Measurements from ENCODE around the gene FIBCD1.

Gene FIBCD1

DNA sequence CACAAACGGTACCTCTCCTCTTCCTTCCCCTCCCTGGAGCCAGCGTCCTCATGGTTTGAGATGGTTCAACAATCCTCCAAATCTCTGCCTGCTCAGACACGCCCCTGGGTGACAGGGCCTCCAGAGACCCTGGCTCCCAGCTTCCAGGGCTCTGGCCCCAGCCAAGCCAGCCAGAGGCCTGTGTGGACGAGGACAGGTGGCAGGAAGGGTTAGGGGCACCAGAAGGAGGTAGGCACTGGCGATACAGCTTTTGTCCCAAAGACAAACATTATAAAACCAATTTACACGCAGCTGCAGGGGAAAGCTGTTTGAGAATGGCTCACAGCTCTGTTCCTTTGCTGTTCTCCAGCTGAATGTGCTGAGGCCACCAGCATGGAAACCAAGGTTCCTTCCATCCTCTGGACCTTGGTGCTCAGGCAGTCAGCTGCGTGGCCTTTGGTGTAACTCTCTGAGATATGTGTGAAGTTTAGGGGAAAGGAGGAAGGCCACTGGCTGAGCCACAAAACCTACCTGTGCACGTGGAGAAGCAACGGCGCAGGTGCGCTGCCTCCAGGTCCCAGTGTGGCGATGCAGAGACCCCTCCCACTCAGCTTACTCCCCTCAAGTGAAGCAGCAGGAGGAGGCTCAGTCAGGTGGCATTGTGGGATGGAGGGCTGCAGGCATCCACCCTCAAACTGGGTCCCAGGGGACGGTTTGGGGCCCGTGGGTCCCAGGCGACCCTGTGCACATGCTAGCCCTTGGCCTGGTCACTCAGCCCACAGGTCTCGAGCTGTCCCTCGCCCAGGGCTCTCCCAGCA lies 38.1 kb downstream of the FIBCD1 start:
- TF ChIP-seq GATA3 (IDR thresholded peaks at IDR 0.05; ENCODE audit: low read depth, low read length): no peak
- TF ChIP-seq GATA2 (IDR thresholded peaks at IDR 0.05; ENCODE audit: low read depth, low read length): no peak

DNA sequence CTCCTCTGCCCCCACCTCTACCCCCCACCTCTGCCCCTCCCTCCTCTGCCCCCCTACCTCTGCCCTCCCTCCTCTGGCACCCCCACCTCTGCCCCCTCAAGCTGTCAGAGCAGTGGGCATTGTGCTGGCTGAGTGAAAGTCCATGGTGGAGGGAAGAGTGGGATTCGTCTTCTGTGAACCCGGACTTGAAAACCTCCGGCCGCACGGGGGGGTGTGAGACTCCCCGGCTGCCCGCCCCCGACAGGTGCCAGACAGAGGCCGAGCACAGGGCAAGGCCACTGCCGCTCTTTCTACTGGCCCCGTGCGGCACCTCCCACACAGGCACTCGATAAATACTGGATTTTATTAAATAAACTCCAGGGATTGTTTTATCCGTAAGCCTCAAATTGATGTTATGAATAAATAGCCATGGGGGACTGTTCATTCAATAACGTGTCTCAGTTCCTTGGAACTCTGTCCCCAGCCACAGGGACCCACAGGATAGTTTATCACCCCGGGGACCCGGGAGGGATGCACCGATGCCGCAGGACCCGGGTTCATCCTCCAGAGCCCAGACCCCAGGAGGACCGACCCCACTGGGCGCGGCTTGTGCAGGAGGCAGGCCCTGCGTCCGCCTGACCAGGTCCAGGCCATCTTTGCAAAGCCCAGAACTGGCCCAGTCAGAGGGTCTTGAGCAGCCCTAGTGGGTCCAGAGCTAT lies 39.8 kb downstream of the FIBCD1 start:
- TF ChIP-seq GATA2 (IDR thresholded peaks at IDR 0.05; ENCODE audit: low read depth, low read length): no peak
- TF ChIP-seq GATA3 (IDR thresholded peaks at IDR 0.05; ENCODE audit: low read depth, low read length): no peak

DNA sequence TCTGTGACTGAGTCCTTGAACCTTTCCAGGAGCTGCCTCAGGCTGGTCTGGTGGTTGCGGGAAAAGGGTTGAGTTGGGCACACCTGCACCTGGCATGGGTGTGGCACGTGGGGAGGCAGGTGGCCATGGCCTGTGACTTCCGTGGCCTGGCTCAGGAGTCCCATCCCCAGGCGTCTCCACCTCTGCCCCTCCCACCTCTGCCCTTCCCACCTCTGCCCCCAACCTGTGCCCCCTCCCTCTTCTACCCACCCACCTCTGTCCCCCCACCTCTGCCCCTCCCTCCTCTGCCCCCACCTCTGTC lies 40.5 kb downstream of the FIBCD1 start:
- TF ChIP-seq GATA2 (IDR thresholded peaks at IDR 0.05; ENCODE audit: low read depth, low read length) (no peak), GATA3 (IDR thresholded peaks at IDR 0.05; ENCODE audit: low read depth, low read length) (no peak)

DNA sequence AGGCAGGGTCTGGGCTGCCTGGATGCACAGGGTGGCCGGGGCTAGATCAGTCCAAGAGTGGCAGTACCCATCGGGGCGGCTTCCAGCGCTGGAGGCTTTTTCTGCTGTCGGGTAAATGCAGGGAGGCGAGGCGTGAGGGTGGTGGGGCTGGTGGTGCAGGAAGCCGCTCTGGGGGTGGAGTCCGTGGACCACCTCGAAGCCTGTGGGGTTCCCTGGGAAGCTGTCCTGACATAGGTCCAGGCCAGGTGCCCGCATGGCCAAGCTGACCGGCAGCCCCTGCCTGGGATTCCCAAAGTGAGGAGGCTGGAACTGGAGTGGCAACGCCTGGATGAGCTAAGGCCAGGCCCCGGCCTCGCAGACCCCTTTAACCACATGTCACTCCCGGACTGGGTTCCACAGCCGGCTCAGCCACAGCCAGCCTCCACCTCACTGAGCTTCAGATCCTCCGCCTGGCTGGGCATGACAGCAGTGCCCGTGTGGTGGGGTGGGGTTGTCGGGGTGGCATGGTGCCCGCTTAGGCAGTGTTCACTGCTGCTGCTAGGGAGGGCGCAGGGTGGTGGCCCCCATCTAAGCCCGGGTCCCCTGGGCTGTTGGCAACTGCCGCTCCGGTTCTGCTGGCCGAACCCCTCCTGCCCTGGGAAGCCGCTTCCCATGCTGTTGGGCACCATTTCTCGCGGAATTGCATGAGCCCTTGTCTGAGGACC lies 41.0 kb downstream of the FIBCD1 start:
- TF ChIP-seq GATA2 (IDR thresholded peaks at IDR 0.05; ENCODE audit: low read depth, low read length) (no peak), GATA3 (IDR thresholded peaks at IDR 0.05; ENCODE audit: low read depth, low read length) (no peak)

DNA sequence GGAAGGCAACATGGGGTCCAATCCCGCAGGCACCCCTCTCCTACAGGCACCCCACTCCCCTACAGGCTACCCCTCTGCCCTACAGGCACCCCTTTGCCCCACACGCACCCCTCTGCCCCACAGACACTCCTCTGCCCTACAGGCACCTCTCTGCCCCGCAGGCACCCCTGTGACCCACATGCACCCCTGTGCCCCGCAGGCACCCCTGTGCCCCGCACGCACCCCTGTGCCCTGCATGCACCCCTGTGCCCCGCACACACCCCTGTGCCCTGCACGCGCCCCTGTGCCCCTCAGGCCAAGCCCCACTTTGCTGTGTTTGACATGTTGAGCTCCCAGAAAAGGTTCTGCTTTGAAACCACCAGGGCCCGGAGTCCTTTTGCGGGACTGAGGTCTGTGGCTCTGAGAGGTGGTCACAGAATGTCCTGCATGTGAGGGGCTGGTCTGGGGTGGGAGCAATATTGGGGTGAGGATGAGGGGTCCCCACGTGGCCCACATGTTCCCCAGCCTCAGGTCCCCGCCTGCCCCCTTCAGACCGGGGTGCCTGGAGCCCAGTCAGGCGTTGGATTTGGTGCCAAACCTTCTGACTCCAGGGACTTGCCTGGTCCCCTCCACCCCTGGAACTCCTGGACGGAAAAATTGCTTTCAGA lies 41.8 kb downstream of the FIBCD1 start:
- TF ChIP-seq GATA2 (IDR thresholded peaks at IDR 0.05; ENCODE audit: low read depth, low read length) (no peak), GATA3 (IDR thresholded peaks at IDR 0.05; ENCODE audit: low read depth, low read length) (no peak)

DNA sequence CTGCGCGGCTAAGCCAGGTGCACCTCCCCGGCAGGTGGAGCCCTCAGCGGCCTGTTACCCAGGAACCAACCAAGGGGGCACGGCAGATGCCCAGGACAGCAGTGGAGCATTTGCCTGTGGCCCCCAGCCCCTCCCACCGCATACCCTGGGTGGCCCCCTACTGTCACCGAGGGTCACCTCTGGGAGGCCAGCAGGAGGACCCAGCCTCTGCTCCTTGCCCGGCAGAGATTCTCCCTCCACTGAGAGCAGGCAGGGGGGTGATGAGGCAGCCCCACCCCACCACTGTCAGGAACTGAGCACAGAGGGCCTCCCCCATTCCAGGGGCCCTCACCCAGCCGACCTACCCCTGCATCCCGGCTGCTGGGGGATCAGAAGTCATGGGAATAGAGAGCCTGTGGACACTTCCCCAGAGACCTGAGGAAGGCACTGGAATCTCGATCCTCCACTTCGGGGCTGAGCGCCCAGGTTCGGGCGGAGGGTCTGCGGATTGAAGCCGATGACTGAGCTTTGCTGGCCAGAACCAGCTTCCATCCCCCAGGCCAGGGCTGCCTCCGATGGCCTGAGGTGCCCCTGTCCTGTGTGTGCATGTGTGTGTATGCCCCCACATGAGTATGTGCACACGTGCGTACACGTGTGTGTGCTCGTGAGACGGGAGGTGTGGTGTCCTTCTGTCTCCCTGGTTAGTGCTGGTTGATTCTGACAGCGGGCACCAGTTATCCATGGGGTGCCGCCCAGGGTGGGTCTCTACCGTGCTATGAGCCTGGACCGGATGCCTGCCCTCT lies 42.6 kb downstream of the FIBCD1 start, which contains the start of gene QRFP:
QRFP (minus strand) TSS at position 580 of the 782 bp plus-strand sequence. CDS start 2,974 bp downstream, outside the sequence.
- TF ChIP-seq GATA3 (IDR thresholded peaks at IDR 0.05; ENCODE audit: low read depth, low read length): no peak
- TF ChIP-seq GATA2 (IDR thresholded peaks at IDR 0.05; ENCODE audit: low read depth, low read length): no peak

DNA sequence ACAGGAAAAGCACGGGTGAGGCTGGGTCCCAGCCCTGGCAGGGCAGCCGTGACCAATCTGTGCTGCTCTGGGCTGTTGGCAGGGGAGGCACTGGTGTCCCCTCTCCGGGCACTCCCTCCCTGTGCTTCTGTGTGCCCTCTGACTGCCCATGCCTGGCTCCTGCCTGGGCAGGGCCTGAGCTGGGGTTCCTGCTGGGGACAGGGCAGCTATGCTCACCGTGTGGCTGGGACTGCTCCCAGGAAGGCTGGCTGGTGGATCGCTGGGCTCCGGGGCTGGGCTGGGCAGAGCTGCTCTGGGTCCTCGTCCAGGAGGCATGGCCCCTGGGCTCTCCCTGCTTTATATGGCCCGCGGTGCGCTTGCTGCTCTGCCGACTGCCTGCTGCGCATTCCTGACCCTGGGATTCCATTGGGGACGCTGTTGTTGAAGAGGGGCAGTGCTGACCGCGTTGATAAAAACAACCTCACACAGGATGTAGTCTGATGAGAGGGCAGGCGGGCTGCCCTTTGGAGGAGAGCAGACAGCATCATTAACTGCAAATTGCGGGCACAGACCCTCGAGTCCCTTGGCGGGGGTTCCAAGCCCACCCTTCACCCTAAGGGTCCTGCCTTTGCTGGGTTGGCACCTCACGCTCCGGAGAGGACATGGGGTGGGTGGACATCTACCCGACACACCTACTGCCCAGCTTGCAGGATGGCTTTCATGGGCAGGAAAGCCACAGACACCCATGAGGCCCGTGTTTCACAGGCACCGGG lies 43.4 kb downstream of the FIBCD1 start:
- TF ChIP-seq GATA3 (IDR thresholded peaks at IDR 0.05; ENCODE audit: low read depth, low read length) (no peak), GATA2 (IDR thresholded peaks at IDR 0.05; ENCODE audit: low read depth, low read length) (no peak)

DNA sequence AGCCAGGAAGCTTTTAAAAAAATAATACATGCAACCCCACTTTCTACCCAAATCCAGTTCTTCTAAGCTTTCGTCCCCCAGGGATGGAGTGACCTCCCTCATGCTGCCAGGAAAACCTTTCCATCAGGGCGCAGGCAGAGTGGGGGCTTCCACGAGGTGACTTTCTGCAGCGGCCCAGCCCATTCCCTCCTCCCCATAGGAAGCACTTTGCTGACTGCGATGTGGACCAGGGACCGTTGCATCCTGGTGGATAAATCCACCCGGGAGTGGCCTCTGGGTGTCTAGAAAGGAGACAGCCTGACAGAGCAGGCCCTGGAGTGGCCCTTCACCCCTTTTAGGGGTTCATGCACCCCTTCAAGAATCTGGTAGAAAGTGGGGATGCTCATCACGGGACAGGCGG lies 44.0 kb downstream of the FIBCD1 start:
- no peak for TF ChIP-seq GATA2 (IDR thresholded peaks at IDR 0.05; ENCODE audit: low read depth, low read length)
- no peak for TF ChIP-seq GATA3 (IDR thresholded peaks at IDR 0.05; ENCODE audit: low read depth, low read length)

DNA sequence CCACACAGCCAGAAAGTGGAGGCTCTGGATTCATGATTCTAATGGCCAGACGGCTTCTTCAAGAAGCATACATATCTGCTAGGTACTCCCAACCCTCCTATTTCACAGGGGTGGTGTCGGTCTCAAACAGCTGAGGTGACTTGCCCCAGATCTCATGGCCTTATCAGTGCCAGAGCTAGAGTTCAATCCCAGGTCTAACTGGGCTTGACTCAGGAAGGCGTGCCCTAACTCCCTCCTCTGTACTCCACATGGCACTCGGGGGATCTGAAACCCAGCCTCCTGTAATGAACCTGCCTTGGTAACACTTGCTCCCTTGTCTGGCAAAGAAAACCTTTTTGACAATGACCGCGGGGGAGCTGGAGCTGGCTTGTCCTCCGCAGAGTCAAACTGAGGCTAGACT lies 44.5 kb downstream of the FIBCD1 start:
- TF ChIP-seq GATA3 (IDR thresholded peaks at IDR 0.05; ENCODE audit: low read depth, low read length) (no peak), GATA2 (IDR thresholded peaks at IDR 0.05; ENCODE audit: low read depth, low read length) (no peak)

DNA sequence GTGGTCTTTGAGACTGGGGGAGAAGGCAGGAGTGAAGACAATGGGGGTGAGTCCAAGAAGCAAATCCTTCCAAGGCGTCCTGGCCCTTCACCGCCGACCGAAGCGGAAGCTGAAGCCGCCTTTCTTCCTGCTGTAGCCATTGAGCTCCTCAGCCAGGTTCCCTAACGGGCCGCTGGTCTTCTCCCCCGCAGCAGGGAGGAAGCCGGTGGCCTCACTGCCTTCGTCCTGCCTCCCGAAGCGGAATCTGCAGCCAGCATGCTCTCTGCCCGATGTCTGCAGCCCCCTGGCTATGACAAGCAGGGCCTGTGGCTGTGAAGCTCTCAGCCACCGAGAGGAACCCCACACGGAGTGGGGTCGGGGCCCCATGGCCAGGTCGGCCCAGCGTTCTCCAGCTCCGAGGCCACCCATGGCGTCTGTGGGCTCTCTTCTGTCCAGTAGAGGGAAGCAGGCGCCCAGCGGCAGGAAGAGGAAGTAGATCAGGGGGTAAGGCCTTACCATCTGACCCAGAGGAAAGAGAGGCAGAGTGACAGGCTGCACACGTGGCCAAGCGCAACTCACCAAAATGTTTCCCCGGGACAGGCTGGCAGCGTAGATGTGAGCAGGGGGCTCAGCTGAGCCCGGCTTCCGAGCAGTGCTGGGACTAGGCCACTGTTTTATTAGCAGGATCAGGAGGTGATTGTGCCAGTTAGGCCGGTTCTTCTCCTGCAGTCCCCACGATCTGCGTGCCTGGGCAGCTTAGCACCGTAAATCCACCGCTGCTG lies 45.5 kb downstream of the FIBCD1 start:
- TF ChIP-seq GATA2 (IDR thresholded peaks at IDR 0.05; ENCODE audit: low read depth, low read length) (no peak), GATA3 (IDR thresholded peaks at IDR 0.05; ENCODE audit: low read depth, low read length) (no peak)

DNA sequence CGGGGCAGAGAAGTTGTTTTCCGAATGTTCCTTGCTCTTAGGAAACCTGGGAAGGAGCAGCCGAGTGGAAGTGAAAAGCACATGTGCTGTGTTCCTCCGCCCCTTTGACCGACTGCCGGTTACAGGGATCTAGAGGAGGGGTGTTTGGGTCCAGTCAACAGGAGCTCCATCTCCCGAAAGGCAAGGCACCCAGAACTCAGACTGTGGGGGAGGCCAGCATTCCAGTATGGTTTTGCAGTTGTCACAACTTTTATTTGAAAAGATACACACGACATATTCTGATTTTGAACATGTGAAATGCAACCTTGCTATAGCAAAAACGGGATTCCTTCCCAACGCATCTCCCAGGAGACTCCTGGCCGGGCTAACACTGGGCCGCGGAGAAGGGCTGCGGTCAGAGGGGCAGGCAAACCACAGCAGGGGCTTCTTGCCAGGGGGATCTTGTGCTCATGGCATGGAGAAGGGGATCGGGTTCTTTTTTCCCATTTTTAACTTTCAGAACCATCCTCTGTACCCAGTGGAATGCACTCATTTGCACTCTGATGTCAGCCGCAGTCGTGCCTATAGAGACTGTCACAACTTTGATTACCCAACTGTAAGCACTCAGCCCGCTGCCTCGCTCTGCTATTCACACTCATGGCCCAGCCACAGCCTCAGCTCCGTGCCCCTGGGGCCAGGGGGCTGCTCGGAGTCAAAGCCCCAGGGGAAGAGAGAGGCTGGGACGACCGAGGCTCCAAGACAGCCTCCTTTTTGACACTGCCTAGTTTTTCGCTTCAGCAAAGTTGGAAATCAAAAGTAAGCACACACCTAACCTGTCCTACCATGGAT lies 46.4 kb downstream of the FIBCD1 start:
- TF ChIP-seq GATA2 (IDR thresholded peaks at IDR 0.05; ENCODE audit: low read depth, low read length) (no peak), GATA3 (IDR thresholded peaks at IDR 0.05; ENCODE audit: low read depth, low read length) (no peak)
